Smooth muscle cell (in vitro differentiated cells): ENCODE data around the gene CELA1. TPM values are rescaled to one million over a fixed set of nuclear protein-coding genes. Genes with fewer than 3 reads are reported as not detected.

Experiments used
- DNase-seq: peaks from one replicate; lab custom pipeline; 2025; ENCODE audit not compliant: unreplicated experiment; lab: John Stamatoyannopoulos, UW
- H2AFZ ChIP-seq: fragments of 200-600 bp; sonication (generic); 2 replicates; pipeline ENCODE4 v1.6.0; 2016; ENCODE audit warnings: antibody characterized with exemption, low read depth, mild to moderate bottlenecking
- H3F3A ChIP-seq: fragments of 200-600 bp; sonication (generic); 2 replicates; pipeline ENCODE4 v1.6.0; 2017; ENCODE audit warnings: antibody characterized with exemption, low read depth
- H3K27ac ChIP-seq: fragments of 200-600 bp; sonication (generic); 2 replicates; pipeline ENCODE4 v1.5.1; 2016; ENCODE audit warnings: low read depth, mild to moderate bottlenecking
- H3K27me3 ChIP-seq: fragments of 200-600 bp; sonication (generic); 2 replicates; pipeline ENCODE4 v1.6.1; 2016; ENCODE audit warnings: low read depth, mild to moderate bottlenecking
- H3K36me3 ChIP-seq: fragments of 200-600 bp; sonication (generic); 2 replicates; pipeline ENCODE4 v1.5.1; 2016; ENCODE audit warnings: low read depth
- H3K4me1 ChIP-seq: fragments of 200-600 bp; sonication (generic); 2 replicates; pipeline ENCODE4 v1.5.1; 2016; ENCODE audit warnings: low read depth
- H3K4me2 ChIP-seq: fragments of 200-600 bp; sonication (generic); 2 replicates; pipeline ENCODE4 v1.6.0; 2016; ENCODE audit warnings: mild to moderate bottlenecking
- H3K4me3 ChIP-seq: fragments of 200-600 bp; sonication (generic); 2 replicates; pipeline ENCODE4 v1.5.1; 2016; ENCODE audit warnings: mild to moderate bottlenecking
- H3K79me2 ChIP-seq: fragments of 200-600 bp; sonication (generic); 2 replicates; pipeline ENCODE4 v1.6.0; 2016; ENCODE audit warnings: low read depth, mild to moderate bottlenecking
- H3K9ac ChIP-seq: fragments of 200-600 bp; sonication (generic); 2 replicates; pipeline ENCODE4 v1.6.0; 2016; ENCODE audit warnings: low read depth
- H3K9me3 ChIP-seq: fragments of 200-600 bp; sonication (generic); replicated peaks from 2 replicates; pipeline ENCODE4 v1.5.1; 2016; ENCODE audit warnings: low read depth
- H4K20me1 ChIP-seq: fragments of 200-600 bp; sonication (generic); 2 replicates; pipeline ENCODE4 v1.6.0; 2016; ENCODE audit warnings: low read depth
- WGBS: methylation state at CpG from one replicate; pipeline ENCODE4 v1.1.7; 2016; ENCODE audit warnings: low lambda C conversion rate; 5-methylcytosine and 5-hydroxymethylcytosine counted together
- polyA plus RNA-seq: library from polyadenylated mRNA; unstranded; fragments of >200 nt; fragmentation: Nextera tagmentation; extraction: Ambion mirVana; gene quantifications from 2 replicates; pipeline ENCODE4 v1.2.1, GENCODE V29; 2016
- total RNA-seq: library from RNA; depleted of rRNA; stranded (reverse); fragments of >200 nt; gene quantifications from 2 replicates; pipeline ENCODE4 v1.2.3, GENCODE V29; 2014
- TF ChIP-seq, protein P1 (sequence below): fragments of 200-600 bp; sonication (generic); IDR thresholded peaks from 2 replicates; pipeline ENCODE4 v1.5.1; 2017; ENCODE audit warnings: borderline replicate concordance, mild to moderate bottlenecking, antibody characterized with exemption; ENCODE audit not compliant: insufficient read depth, poor library complexity, severe bottlenecking

The CELA1 gene
- total and polyA plus RNA-seq, 2 experiments from 2014 or later: not detected

DNA sequence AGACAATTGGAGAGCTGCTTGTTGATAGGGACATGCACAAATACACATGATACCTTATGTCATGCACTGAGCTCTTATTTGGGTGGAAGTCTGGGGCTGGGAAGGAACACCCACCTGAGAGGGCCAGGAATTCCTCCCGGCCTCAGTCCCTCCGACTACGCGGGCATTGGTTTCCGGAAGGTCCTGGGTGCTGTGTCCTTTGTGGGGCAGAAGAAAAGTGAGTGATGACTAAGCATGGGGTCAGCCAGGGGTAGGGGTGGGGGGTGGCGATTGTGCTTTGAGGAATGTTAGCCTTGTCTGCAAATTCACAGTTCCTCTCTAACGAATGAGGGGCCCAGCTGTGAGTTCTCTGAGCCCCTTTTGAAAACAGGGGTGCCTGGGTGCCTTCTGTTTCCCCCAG, 798 bp downstream of the CELA1 start:
- Histone ChIP-seq H3K79me2 (no peaks in the 10 kb centered on the region), H3K27ac (no peak overlapping the region), H2AFZ (no peak overlapping the region), H3K27me3 (no peaks in the 10 kb centered on the region), H3K9ac (no peak overlapping the region), H3K4me1 (peaks cover 3% of the 10 kb centered on the region), H3K36me3 (no peaks in the 10 kb centered on the region), H3K9me3 (no peaks in the 10 kb centered on the region), H3F3A (no peaks in the 10 kb centered on the region), H3K4me3 (no peak overlapping the region), H4K20me1 (no peaks in the 10 kb centered on the region), H3K4me2 (no peak overlapping the region)
- DNase-seq: no peak
- TF ChIP-seq, protein P1, sequence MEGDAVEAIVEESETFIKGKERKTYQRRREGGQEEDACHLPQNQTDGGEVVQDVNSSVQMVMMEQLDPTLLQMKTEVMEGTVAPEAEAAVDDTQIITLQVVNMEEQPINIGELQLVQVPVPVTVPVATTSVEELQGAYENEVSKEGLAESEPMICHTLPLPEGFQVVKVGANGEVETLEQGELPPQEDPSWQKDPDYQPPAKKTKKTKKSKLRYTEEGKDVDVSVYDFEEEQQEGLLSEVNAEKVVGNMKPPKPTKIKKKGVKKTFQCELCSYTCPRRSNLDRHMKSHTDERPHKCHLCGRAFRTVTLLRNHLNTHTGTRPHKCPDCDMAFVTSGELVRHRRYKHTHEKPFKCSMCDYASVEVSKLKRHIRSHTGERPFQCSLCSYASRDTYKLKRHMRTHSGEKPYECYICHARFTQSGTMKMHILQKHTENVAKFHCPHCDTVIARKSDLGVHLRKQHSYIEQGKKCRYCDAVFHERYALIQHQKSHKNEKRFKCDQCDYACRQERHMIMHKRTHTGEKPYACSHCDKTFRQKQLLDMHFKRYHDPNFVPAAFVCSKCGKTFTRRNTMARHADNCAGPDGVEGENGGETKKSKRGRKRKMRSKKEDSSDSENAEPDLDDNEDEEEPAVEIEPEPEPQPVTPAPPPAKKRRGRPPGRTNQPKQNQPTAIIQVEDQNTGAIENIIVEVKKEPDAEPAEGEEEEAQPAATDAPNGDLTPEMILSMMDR: no peak
- 55% methylated on average over 5 of the region's 7 CpGs for WGBS

DNA sequence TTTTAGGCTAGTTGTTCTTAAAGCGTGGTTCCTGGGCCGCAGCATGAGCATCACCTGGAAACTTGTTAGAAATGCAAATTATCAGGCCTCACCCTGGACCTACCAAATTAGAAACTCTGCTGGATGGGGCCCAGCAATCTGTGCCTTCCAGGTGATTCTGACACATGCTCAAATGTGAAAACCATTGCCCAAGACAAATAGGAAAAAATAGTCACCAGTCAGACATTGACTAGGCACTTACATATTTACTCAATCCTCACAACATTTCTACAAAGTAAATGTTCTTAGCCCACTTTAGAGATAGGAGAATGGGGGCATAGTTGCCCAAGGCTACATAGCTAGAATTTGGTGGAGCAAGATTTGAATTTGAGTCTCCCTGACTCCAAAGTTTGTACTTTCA, 3.3 kb downstream of the CELA1 start:
- Histone ChIP-seq H3K4me3 (no peak overlapping the region), H3K9ac (no peak overlapping the region), H3K9me3 (no peaks in the 10 kb centered on the region), H3K4me1 (peaks cover 3% of the 10 kb centered on the region), H3K79me2 (no peaks in the 10 kb centered on the region), H3K4me2 (no peak overlapping the region), H3K27ac (no peak overlapping the region), H4K20me1 (no peaks in the 10 kb centered on the region), H3F3A (no peaks in the 10 kb centered on the region), H2AFZ (no peak overlapping the region), H3K36me3 (no peaks in the 10 kb centered on the region), H3K27me3 (no peaks in the 10 kb centered on the region)
- 98% methylated on average over 2 of the region's 2 CpGs for WGBS
- no peak for DNase-seq
- TF ChIP-seq, protein P1: no peak

GRCh38 chr12:51342416-51342815, 4.1 kb downstream of the CELA1 start:
- 93% methylated on average over 10 of the region's 10 CpGs for WGBS

More at GRCh38 chr12:51342416-51342815, 4.1 kb downstream of the CELA1 start:
- no peaks in the 10 kb centered on the region for H4K20me1 ChIP-seq
- no peak overlapping the region for H3K4me2 ChIP-seq
- no peaks in the 10 kb centered on the region for H3F3A ChIP-seq
- H3K4me3 ChIP-seq: no peak overlapping the region
- DNase-seq: no peak
- no peak overlapping the region for H3K9ac ChIP-seq
- H3K9me3 ChIP-seq: no peaks in the 10 kb centered on the region
- peaks cover 3% of the 10 kb centered on the region for H3K4me1 ChIP-seq
- H3K27me3 ChIP-seq: no peaks in the 10 kb centered on the region
- H3K36me3 ChIP-seq: no peaks in the 10 kb centered on the region
- no peak overlapping the region for H3K27ac ChIP-seq
- no peak overlapping the region for H2AFZ ChIP-seq
- no peaks in the 10 kb centered on the region for H3K79me2 ChIP-seq
- TF ChIP-seq, protein P1: no peak
